Activated CD4-positive, alpha-beta T cell treated with anti-CD3 and anti-CD28 coated beads, Interleukin-2, amount 50 U/mL, for 48 hours (primary cell): ENCODE data around the gene ARID4B.
"Not testable (repeated sequence)": the region's sequence is repeated elsewhere in the genome, so short reads cannot be mapped to it uniquely, and the experiment has no call there.

ENCODE experiments used
- DNase-seq, 2 experiments: peaks; one replicate each; pipeline ENCODE4 v3.0.0-alpha.2; 2020

ARID4B gene

GRCh38 chr1:235327559-235328270 is at the start of gene ARID4B:
ARID4B (minus strand) TSS chr1:235328179; CDS start chr1:235326919, 1,260 bp downstream.
- peak in 1 of 2 experiments; percentile 60 for DNase-seq

GRCh38 chr1:235375919-235376605 is 48.1 kb upstream of the ARID4B start:
- DNase-seq = no peak

- no peak for DNase-seq
These were observed 41.8 kb upstream of the ARID4B start for GRCh38 chr1:235369802-235370201.

GRCh38 chr1:235368428-235368827 is 40.4 kb upstream of the ARID4B start:
- DNase-seq = no peak

- DNase-seq = peak; percentile 94 to 96
These were observed 39.3 kb upstream of the ARID4B start, which contains the start of gene TBCE for GRCh38 chr1:235367000-235367908. TBCE (plus strand) TSS chr1:235367427; CDS start chr1:235380050, 12,623 bp downstream.

- peak; percentile 36 to 55 for DNase-seq
These were observed 38.3 kb upstream of the ARID4B start for GRCh38 chr1:235366286-235366685.

- not testable (repeated sequence) for DNase-seq
These were observed 36.2 kb upstream of the ARID4B start for GRCh38 chr1:235364189-235364588.

GRCh38 chr1:235358899-235359298 is 30.9 kb upstream of the ARID4B start:
- DNase-seq = no peak

- DNase-seq = no peak
These were observed 29.8 kb upstream of the ARID4B start for GRCh38 chr1:235357485-235358373.

GRCh38 chr1:235351898-235352297 is 23.9 kb upstream of the ARID4B start:
- no peak for DNase-seq

GRCh38 chr1:235351441-235351840 is 23.5 kb upstream of the ARID4B start:
- no peak for DNase-seq

GRCh38 chr1:235343726-235344125 is 15.7 kb upstream of the ARID4B start:
- no peak for DNase-seq

- no peak for DNase-seq
These were observed 14.5 kb upstream of the ARID4B start for GRCh38 chr1:235342471-235342870.

- no peak for DNase-seq
These were observed 14.1 kb upstream of the ARID4B start for GRCh38 chr1:235342039-235342438.

- no peak for DNase-seq
These were observed 13.4 kb upstream of the ARID4B start for GRCh38 chr1:235341334-235341733.

- no peak for DNase-seq
These were observed 11.8 kb upstream of the ARID4B start for GRCh38 chr1:235339746-235340145.

- DNase-seq = no peak
These were observed 8.9 kb upstream of the ARID4B start for GRCh38 chr1:235336903-235337302.

- no peak for DNase-seq
These were observed 3.4 kb upstream of the ARID4B start for GRCh38 chr1:235331401-235331800.

GRCh38 chr1:235330918-235331285 is 2.9 kb upstream of the ARID4B start:
- no peak for DNase-seq

- peak; percentile 41 to 56 for DNase-seq
These were observed 1.3 kb upstream of the ARID4B start for GRCh38 chr1:235329139-235329902.
